HL-60 (cell line): Measurements from ENCODE around the gene RBMS3.

Experiments used
- GABPA ChIP-seq: IDR thresholded peaks from 2 replicates; pipeline ENCODE4 v1.6.1; 2012; ENCODE audit warnings: low read depth
- TF ChIP-seq, protein P1 (sequence below): IDR thresholded peaks from one replicate; pipeline ENCODE4 v1.5.1; 2011; ENCODE audit warnings: low read length, control low read depth, inconsistent platforms; ENCODE audit not compliant: insufficient read depth

DNA sequence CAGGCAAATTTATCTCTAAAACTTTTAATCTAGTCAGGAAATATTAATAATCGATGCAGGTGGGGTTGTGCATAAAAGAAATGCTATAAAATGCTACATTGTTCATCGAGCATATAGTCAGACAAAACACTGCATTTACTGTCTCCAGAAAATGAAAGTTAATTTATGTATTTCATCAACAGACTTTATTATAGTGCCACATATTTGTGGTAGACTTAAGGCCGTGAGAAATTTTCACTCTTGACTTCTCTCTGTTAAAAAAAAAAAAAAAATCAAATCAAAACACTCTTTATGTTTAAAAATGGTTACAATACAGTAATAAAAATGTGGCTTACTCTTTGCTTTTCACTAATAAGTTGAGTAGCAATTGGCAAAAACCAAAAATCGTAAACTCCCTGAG is 67.4 kb downstream of the RBMS3 start:
- TF ChIP-seq GABPA, result no peak
- TF ChIP-seq, protein P1, sequence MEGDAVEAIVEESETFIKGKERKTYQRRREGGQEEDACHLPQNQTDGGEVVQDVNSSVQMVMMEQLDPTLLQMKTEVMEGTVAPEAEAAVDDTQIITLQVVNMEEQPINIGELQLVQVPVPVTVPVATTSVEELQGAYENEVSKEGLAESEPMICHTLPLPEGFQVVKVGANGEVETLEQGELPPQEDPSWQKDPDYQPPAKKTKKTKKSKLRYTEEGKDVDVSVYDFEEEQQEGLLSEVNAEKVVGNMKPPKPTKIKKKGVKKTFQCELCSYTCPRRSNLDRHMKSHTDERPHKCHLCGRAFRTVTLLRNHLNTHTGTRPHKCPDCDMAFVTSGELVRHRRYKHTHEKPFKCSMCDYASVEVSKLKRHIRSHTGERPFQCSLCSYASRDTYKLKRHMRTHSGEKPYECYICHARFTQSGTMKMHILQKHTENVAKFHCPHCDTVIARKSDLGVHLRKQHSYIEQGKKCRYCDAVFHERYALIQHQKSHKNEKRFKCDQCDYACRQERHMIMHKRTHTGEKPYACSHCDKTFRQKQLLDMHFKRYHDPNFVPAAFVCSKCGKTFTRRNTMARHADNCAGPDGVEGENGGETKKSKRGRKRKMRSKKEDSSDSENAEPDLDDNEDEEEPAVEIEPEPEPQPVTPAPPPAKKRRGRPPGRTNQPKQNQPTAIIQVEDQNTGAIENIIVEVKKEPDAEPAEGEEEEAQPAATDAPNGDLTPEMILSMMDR, result no peak
